Peyer's patch (tissue), 4 donors: Measurements from ENCODE around the gene DHFR2.

ENCODE experiments used
- POLR2A ChIP-seq, 2 donors: fragments of 450-650 bp; IDR thresholded peaks; one replicate each; pipeline ENCODE4 v1.5.1; 2017; ENCODE audit warnings: antibody characterized with exemption in 2 of 2, mild to moderate bottlenecking in 2 of 2, moderate library complexity in 2 of 2
- TF ChIP-seq, protein P1 (sequence below), 6 experiments: fragments of 450-650 bp in 4 of 6; fragments of 200-600 bp in 2 of 6; sonication (generic) in 1 of 6; IDR thresholded peaks; one replicate each; pipeline ENCODE4 v1.5.1; 2017 to 2019; ENCODE audit warnings: antibody characterized with exemption in 6 of 6, mild to moderate bottlenecking in 3 of 6, moderate library complexity in 1 of 6

DNA sequence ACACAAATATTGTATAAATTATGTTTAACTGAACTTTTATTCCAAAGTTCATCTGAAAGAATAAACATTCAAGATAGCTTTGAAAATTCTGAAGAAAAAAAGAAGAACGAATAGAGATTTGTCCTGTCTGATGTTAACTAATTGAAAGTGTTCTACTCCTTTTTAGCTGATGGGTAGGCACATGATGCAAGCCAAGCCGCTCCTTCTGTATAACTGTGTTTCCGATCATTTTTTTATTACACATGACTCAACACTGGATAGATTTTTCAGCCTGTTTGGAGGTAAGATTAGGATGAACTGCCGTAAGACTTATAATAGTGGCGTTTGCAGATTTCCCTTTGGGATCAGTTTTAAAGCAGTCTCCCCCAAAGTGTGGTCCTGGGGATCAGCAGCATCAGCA is 19.2 kb upstream of the DHFR2 start:
- TF ChIP-seq, protein P1, sequence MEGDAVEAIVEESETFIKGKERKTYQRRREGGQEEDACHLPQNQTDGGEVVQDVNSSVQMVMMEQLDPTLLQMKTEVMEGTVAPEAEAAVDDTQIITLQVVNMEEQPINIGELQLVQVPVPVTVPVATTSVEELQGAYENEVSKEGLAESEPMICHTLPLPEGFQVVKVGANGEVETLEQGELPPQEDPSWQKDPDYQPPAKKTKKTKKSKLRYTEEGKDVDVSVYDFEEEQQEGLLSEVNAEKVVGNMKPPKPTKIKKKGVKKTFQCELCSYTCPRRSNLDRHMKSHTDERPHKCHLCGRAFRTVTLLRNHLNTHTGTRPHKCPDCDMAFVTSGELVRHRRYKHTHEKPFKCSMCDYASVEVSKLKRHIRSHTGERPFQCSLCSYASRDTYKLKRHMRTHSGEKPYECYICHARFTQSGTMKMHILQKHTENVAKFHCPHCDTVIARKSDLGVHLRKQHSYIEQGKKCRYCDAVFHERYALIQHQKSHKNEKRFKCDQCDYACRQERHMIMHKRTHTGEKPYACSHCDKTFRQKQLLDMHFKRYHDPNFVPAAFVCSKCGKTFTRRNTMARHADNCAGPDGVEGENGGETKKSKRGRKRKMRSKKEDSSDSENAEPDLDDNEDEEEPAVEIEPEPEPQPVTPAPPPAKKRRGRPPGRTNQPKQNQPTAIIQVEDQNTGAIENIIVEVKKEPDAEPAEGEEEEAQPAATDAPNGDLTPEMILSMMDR (IDR thresholded peaks at IDR 0.05) = no peak
- TF ChIP-seq POLR2A (IDR thresholded peaks at IDR 0.05) = no peak
